GM21737 (cell line): Measurements from ENCODE around the gene CDK11B.
"Not testable (repeated sequence)": the region's sequence is repeated elsewhere in the genome, so short reads cannot be mapped to it uniquely, and the experiment has no call there.

ENCODE experiments used
- ATAC-seq: cut with Tn5 transposase; IDR thresholded peaks from one replicate; pipeline ENCODE4 v1.9.1; 2021; ENCODE audit warnings: mild to moderate bottlenecking, moderate library complexity; ENCODE audit not compliant: unreplicated experiment

The CDK11B gene

GRCh38 chr1:1658583-1659549, at the start of gene CDK11B:
Gene CDK11B, minus strand, starts transcription at chr1:1659004. Its CDS starts 1,519 bp downstream, at chr1:1657485.
- peak; percentile 76 for ATAC-seq

- ATAC-seq = not testable (repeated sequence)
These were observed 49.1 kb upstream of the CDK11B start for GRCh38 chr1:1707897-1708296.

- ATAC-seq = not testable (repeated sequence)
These were observed 48.4 kb upstream of the CDK11B start for GRCh38 chr1:1707241-1707640.

GRCh38 chr1:1705623-1706022, 46.8 kb upstream of the CDK11B start:
- ATAC-seq = not testable (repeated sequence)

GRCh38 chr1:1704284-1704957, 45.6 kb upstream of the CDK11B start:
- ATAC-seq = not testable (repeated sequence)

GRCh38 chr1:1703796-1704195, 45.0 kb upstream of the CDK11B start:
- ATAC-seq = no peak

GRCh38 chr1:1702506-1702905, 43.7 kb upstream of the CDK11B start:
- ATAC-seq = not testable (repeated sequence)

GRCh38 chr1:1700557-1700956, 41.8 kb upstream of the CDK11B start:
- not testable (repeated sequence) for ATAC-seq

GRCh38 chr1:1700067-1700466, 41.3 kb upstream of the CDK11B start:
- ATAC-seq = not testable (repeated sequence)

- not testable (repeated sequence) for ATAC-seq
These were observed 40.3 kb upstream of the CDK11B start for GRCh38 chr1:1699061-1699460.

GRCh38 chr1:1697358-1698183, 38.8 kb upstream of the CDK11B start:
- ATAC-seq = not testable (repeated sequence)

GRCh38 chr1:1696431-1697357, 37.9 kb upstream of the CDK11B start:
- not testable (repeated sequence) for ATAC-seq

GRCh38 chr1:1692714-1693647, 34.2 kb upstream of the CDK11B start, which contains the start of gene SLC35E2B:
Gene SLC35E2B, minus strand, starts transcription at chr1:1692795. Its CDS starts 16,096 bp downstream, at chr1:1676699.
- peak; percentile 77 for ATAC-seq

GRCh38 chr1:1692324-1692713, 33.5 kb upstream of the CDK11B start:
- peak; percentile 35 for ATAC-seq

GRCh38 chr1:1691443-1691842, 32.6 kb upstream of the CDK11B start:
- not testable (repeated sequence) for ATAC-seq

- not testable (repeated sequence) for ATAC-seq
These were observed 30.7 kb upstream of the CDK11B start for GRCh38 chr1:1689526-1689925.

GRCh38 chr1:1687846-1688245, 29.0 kb upstream of the CDK11B start:
- ATAC-seq = no peak

GRCh38 chr1:1684031-1684681, 25.4 kb upstream of the CDK11B start:
- ATAC-seq = no peak
